Hepatic stellate cell (primary cell): Measurements from ENCODE around the gene RALY.

Experiments used
- DNase-seq: peaks from one replicate; pipeline ENCODE4 v3.0.0; 2011; ENCODE audit warnings: low spot score

Gene RALY

DNA sequence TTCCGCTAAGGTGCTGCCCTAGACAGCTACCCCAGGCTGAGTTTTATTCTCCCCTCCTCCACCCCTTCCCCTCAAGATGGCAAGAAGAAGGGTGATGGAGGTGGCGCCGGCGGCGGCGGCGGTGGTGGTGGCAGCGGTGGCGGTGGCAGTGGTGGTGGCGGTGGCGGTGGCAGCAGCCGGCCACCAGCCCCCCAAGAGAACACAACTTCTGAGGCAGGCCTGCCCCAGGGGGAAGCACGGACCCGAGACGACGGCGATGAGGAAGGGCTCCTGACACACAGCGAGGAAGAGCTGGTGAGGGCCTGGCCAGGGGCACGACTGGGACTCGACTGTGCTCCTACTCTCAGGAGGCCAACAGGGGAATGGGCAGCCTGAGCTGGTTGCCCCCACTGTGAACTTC is 83.2 kb downstream of the RALY start:
- no peak for DNase-seq

DNA sequence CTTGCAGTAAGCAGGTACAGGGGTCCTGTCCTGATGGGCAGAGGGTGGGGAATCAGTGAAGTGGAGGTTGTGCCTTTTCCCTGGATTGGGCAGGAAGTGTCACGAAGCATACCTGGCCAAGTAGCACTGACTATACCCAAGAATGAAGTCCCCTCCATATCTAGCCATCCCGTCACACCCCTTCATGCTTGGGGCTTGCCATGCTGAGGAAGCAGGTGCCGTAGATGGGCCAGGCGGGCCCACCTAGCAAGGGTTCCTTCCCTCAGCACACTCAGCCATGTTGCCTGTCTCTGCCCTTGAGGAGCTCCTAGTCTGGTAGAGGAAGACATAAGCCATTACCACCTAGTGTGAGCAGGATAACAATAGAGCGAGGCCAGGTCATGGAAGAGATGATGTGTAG is 84.8 kb downstream of the RALY start:
- DNase-seq, result no peak

DNA sequence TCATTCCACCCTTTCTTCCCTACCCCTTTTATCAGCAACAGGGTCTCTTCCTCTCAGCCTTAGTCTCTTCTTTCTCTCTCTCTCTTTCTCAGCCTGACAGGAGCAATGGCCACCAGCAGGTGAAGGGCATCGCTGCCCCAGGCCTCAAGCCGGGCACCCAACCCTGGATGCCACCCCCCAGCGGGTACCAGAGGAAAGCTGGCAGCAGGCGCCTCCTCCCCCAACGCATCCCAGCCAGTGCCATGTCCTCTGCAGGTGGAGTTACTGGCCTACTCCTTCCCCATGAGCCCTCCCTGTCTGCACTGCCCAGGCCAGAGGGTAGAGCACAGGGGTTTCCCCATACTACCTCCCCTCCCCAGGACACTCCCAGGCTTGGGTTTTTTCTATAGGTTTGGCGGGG is 86.1 kb downstream of the RALY start:
- DNase-seq, result no peak

DNA sequence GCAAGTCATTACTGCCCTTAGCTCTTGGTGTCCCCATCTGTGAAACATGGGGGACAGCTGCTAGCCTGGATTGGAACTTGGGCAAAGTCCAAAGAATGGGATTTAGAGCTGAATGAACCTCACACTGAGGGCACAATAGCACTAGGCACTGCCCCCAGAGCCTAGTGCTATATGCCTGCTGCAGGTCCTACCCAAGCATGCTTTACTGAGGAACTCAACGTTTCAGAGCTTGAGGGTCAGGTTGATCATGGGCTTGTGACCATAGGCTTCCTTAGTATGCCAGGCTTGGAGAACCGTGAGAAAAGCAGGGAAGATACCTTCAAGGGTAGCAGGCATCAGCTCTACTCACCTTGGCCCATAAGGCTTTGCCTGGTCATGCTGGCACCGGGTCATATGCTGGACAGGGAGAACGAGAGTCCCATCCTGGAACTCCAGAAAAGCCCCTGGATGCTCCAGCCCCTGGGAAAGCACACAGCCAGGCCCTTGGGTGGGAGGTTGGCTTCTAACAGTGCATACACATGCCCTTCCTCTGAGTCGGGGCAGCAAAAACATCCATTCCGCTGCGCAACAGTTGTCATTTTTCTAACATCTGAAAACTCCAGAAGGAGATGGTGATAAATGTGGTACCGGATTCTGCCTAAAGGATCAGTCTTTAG is 88.6 kb downstream of the RALY start:
- DNase-seq, result no peak

DNA sequence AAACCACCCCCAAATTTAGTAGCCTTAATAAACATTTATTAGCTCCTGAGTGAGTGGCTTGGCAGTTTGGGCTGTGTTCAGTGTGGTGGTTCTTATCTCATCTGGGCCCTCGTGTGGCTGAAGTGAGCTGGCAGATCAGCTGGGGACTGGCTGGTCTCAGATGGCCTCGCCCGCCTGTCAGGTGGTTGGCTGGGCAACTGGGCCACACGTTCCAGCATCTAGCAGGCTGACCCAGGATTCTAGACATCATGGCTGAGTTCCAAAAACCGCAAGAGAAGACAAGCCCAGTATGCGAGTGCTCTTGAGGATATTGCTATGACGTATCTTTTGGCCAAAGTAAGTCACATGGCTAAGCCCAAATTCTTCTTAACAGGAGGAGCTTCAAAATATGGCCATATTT is 89.4 kb downstream of the RALY start:
- DNase-seq, result peak; percentile 90

DNA sequence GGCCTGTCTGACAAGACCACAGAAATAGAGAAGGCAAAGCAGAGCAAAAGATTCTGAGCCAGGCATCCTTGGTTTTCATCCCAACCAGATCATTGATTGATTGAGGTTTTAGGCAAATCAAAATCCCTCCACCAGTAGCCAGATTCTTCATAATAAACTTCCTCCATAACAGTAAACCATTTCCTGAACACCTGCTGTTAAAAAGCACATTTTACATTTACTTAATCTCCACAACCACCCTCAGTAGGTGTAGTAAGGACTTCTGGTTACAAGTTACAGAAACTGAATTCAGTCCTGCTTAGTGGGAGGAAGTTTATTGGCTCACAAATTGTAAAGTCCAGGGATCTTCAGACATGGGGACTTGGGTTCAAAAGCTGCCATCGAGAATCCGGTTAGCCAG is 90.1 kb downstream of the RALY start:
- DNase-seq, result no peak

DNA sequence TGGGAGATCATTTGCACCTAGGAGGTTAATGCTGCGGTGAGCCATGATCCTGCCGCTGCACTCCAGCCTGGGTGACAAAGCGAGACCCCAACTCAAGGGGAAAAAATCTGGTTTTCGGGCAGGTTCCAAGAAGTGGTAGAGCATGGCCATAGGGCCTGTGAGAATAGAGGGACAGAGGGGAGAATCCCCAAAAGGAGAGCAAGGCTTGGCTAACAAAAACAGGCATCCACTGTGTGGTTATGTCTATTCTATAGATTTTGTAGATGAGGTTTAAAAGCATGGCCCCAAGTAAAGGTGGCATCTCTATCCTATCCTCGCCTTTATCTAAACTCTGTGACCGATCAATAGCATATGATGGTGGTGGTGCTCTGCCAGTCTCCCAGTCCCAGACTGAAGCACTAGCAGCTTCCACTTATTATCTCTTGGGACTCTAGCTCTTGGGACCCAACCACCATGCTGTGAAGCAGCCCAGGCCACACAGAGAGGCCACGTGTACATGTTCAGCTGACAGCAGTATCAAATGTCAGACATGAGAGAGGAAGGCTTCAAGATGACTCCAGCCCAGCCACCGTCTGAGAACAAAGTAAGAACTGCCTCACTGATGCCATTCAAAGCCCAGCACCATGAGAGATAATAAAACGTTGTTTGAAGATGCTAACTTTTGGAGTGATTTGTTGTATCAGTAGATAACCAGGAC is 90.7 kb downstream of the RALY start:
- DNase-seq, result no peak

DNA sequence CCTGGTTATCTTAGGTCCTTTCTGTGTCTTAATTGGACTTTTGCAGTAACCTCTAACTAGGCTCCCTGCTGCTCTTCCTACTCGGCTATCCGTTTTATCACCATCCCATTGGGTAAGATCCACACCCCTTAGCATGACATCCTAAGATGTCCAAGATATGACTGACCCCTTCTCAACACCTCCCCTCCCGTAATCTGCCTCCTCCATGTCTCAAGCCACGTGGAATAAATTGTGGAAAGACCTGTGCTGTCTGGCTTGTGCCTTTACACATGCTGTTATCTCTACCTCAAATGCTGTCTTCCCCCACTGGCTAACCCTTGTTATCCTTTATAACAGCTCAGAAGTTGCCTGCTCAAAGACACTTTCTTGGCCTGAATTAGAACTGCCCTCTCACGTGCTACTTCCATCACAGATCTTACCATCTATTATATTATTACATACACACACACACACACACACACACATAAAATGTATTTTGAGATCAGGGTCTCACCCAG is 91.9 kb downstream of the RALY start:
- no peak for DNase-seq

DNA sequence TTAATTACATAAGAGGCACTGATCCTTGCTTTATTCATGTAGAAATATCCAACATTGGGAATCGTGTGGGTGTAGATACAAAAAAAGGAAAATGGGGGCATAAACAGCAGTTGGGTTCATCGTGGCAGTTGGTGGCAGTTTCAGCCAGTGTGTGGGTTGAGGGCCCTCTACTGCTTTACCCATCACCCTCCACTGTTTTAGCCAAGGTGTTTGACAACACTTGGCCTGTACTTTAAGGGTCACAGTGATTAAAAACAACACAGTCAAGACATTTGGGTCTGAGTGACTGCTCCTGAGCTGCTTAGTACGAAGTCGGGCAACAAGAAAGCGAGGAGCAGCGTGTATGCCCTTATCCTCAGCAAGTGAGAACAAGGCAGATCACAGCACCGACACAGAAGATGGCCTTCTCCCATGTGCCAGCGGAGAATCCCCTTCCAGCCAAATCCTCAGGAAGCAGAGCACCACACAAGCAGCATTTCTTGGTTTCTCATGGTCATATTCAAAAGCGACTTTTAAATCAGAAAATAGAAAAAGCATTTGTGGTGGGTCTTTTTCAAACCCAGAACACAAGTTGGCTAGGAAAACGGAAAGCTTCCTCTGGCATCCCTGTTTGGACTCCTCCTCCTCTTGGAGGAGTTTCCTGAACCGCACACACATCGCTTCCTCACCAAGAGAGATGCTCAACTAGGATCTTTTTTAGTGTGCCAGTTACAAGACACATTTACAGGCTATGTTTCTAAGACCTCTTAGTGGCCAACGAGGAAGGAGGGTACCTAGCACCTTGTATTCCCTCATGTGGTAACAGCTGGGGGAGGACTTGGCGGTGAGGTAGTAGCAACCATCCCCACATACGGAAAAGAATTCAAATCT is 94.8 kb downstream of the RALY start:
- DNase-seq, result no peak

DNA sequence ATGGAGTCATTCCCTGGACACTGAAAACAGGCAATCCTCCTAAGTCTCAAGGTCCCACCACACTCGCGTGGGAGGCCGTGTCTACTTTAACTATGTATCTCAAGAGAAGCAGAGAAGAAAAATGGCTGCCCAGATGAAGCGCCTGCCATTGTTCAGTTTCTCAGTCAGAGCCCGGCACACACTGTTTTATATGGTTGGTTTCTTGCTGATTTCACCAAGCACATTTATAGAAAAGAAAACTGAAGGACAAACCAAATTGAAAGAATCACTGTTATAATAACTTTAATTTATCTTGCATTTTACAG is 95.4 kb downstream of the RALY start:
- DNase-seq, result no peak

DNA sequence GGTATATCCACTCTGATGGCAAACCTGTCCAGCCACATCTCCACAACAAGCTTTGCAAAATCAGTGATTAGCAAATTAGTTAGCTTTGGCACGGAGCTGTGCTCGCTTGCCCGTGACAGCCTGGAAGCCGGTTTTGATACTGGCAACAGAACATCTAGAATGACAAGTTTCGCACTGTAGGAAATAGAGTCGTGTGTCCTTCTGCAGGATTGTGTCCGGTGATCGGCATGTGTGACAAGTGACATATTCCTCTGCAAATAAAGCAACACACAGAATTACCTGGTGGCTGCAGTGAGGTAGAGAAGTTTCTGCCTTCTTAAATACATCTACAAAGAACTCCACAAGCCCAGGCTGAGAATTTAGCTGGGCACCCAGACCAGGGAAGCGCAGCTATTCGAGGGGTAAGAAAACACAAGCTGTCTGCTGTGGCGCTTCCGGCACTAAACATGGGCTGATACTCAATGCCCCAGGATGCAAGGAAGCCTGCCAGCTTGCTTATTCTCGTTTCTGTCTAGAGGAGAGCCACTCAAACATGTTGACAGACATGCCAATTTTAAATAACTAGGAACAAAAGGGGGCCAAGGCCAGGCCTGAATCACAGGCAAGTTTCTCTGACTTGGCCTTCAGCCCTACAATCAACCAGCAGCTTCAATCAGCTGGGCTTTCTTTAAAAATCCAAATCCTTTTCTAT is 96.1 kb downstream of the RALY start:
- DNase-seq, result no peak

DNA sequence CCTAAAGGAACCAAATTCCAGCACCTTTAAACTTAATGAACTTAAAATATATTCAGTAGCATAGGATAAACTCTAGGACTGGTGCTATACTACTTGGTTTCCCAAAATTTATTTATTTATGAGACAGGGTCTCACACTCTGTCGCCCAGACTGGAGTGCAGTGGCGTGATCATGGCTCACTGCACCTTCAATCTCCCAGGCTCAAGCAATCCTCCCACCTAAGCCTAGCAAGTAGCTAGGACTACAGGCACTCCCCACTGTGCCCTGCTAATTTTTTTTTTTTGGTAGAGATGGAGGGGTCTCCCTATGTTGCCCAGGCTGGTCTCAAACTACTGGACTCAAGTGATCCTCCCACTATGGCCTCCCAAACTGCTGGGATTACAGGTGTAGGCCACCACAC is 96.9 kb downstream of the RALY start:
- DNase-seq, result no peak

DNA sequence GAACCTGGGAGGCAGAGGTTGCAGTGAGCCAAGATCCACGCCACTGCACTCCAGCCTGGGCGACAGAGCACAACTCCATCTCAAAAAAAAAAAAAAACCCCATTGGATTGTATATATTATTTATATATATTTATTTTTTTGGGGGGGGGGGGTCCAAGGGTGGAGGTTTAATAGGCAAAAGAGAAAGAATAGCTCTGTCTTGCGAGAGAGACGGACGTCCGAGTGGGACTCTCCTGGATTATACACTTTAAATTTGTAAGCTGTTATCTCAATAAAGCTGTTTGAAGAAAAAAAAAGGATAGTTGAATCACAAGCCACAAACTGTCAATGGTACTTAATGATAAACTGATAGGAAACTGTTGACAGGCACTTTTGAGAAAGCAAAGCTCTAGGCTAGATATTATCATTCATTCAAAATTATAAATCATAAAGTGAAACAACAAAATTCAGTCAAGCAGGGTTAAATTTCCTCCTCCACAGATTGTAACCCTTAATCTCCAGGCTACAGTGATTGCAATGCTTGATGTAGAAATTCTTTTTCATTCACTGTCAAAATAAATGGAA is 98.0 kb downstream of the RALY start:
- no peak for DNase-seq

DNA sequence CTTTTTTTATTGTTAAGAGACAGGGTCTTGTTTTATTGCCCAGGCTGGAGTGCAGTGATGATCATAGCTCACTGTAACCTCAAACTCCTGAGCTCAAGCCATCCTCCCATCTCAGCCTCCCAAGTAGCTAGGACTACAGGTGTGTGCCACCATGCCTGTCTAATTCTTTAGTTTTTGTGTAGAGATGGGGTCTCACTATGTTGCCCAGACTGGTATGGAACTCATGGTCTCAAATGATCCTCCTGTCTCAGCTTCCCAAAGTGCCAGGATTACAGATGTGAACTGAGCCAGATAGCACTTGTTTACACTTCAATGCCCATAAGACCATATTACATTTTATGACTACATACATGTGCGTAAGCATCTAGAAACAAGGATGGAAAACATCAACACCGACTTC is 100.2 kb downstream of the RALY start:
- no peak for DNase-seq

DNA sequence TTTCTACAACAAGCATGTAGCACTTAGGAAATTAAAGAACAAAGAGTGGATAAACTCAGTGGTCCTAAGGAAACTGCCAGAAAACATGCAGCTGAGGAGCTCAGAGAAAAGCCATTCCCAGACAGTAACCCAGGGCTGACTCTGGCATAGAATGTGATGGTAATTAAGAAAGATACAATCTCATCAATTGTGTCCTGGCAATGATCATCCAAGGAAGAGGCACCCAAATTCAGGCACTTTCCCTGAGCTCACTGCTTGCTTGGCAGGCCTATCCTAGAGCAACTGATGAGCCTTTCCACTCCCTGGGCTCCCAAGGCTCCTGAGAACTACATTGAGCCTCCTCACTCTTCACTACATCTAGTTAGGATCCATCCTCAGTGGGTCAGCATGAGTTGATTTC is 102.1 kb downstream of the RALY start:
- no peak for DNase-seq

DNA sequence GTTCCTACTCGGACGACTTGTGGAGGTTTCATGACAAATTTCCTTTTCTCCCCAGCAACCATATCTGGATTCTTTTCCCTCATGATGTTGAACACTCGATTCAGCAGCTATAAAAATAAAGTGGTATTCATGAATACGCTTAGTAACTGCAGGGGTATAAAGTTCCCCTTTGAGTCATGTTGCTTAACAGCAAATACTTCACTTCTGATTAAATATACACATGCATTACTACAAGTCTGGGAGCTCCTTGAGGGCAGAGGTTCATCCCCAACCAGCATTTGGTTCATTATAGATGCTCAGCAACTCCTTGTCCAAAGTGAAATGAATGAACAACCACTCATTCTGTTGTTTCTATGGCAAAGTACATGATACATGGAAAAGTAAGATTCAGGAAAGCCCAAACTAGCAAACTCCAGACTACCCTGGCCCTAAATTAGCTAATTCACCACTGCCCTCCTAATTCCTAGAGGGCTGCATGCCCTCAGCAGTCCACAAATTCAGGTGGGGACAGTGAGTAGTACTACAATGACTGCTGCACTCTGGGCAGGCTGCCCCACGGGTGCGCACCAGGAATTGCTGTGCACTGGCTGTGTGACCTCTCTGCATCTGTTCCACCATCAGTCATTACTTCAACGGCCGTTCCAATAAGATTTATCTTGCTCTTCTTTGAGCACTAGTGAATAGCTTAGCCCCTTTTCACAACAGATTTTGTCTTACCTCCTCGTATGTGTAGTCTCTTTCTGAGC is 103.2 kb downstream of the RALY start:
- DNase-seq, result no peak

DNA sequence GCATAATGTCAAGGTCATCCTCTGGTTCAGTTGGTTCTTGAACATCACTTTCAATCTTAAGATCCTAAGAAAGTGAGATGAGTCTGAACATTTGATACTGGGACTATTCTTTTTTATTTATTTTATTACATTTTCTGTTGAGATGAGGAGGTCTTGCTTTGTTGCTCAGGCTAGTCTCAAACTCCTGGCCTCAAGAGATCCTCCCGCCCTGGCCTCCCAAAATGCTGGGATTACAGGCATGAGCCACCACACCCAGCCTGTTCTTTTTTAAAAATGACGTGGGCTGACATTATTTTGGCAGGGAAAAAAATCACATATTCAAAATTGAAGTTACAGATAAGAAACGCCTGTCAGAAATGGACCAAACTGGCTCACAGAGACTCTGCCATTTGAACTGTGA is 104.9 kb downstream of the RALY start:
- DNase-seq, result no peak

DNA sequence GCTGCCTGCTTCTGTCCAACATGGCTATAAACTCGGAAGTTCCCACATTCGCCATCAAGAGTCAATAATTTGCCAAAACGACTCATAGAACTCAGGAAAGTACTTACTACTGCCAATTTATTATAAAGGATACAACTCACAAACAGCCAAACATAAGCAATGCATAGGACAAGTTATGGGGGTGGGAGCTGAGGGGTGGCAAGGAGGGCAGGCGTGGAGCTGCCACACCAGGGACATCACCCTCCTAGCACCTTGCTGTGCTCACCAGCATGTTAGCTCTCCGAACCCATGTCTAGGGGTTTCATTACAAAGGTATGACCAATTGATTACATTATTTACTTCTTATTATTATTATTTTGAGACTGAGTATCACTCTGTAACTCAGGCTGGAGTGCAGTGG is 106.0 kb downstream of the RALY start:
- DNase-seq, result no peak

DNA sequence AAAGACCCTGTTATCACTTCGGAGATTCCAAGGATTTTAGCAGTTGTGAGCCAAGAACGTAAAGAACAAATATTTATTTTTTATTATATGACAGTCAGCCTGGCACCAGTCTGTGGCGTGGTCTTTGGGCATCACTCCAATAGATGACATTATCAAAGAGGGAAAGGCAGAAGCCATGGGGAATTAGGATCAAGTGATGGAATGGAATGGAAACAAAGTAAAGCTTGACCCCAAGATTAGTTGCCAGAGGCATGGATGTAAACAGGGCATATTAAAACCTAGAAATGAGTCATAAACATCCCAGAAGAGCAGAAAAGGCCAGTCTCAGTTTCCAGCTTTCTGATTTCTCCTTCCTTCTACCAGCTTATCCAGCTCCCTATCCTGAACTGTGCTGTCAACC is 106.9 kb downstream of the RALY start:
- no peak for DNase-seq

DNA sequence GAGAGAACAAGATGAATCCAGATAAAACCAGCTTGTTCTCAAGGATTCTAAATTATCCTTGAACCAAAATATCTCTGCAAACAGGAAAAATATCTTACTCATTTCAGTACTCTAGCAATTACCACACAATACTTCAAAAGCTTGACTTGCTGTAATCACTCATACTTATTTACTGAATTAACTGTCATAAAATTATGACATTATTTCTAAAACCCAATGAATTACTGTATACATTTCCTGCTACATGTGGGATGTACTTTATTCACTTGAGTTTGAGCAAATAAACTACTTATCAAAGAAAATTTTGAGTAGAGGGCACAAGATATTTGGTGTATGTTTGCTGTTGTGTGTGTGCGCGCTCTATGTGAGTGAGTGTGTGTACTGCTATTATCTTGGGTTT is 108.6 kb downstream of the RALY start:
- no peak for DNase-seq

DNA sequence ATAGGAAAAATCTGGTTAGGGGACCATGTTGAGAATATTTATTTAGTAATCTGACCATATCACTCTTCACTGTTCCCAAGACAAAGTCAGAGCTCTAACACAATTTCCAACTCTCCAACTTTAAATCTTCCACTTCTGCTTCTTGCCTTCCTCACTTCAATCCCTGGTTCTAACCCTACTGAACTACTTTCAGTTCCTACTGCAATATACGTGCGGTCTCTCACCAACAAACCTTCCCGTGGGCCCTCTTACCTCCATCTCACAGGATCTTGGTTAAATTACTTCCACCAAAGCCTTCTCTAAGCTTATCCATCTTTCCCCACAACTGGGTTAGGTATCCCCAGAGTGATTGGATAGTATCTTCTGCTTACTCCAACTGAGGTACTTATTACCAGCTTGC is 110.3 kb downstream of the RALY start:
- no peak for DNase-seq
